CD4-positive, alpha-beta T cell treated with Interleukin-17A for 1 hour (primary cell): ENCODE measurements around the gene ACSS1.
A peak's percentile ranks its signal among the peaks of the same experiment; 100 is the strongest.

Source experiments
- DNase-seq: peaks from one replicate; pipeline ENCODE4 v3.0.0-alpha.2; 2020

Gene ACSS1

GRCh38 chr20:24992487-24993205 is 65.3 kb downstream of the ACSS1 start, which contains the start of gene APMAP:
TSS of gene APMAP (minus strand) at chr20:24992751. CDS start at chr20:24992688, 63 bp downstream.
- DNase-seq, result peak; percentile 96

DNA sequence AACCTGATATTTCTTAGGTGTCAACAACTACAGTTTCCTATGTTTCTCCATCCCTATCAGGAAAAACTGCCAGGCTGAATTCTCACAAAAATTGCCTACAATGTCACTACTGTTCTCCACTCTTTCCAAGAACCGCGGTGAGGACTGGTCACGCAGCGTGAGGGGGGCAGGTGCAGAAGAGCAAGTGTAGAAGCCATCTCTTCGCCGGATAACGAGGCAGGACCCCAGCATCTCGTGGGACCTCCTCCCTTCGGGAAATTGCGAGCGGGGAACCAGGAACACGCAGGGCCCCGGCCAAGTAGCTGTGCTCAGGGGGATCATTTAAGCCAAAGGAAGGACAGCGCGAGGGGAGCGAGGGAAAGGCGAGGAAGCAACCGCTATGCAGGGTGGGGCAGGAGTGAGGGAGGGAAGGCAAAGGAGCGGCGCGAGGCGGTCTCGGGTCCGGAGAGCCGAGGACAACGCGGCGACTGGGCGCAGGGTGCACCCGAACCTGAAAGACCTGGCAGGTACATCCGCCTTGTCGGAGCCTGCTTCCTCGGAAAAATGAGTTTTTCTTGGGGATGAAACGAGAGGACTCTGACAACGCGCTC is 65.9 kb downstream of the ACSS1 start:
- DNase-seq, result peak; percentile 18

DNA sequence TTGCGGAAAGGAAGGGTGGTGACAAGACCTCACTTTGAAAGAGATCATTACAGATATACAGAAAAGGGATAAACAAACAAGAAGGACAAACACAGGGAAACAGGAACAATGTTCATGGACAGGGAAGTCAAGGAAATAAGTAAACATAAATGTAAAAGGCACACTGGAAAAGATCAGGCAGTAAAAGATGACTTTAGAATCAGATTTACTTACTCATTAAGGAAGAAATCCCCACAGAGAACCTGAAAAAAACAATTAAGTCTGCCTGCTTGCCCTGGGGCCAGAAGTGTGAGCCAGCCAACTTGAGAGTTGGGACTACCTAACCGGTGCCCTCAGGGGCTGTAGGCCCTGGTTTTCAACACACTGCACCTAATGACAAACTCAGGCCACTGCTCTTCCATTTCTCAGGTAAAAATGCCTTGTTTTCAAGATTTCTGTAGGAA is 67.1 kb downstream of the ACSS1 start:
- DNase-seq, result peak; percentile 23

- DNase-seq, result no peak
Observed at GRCh38 chr20:24989162-24989561, 68.8 kb downstream of the ACSS1 start.

DNA sequence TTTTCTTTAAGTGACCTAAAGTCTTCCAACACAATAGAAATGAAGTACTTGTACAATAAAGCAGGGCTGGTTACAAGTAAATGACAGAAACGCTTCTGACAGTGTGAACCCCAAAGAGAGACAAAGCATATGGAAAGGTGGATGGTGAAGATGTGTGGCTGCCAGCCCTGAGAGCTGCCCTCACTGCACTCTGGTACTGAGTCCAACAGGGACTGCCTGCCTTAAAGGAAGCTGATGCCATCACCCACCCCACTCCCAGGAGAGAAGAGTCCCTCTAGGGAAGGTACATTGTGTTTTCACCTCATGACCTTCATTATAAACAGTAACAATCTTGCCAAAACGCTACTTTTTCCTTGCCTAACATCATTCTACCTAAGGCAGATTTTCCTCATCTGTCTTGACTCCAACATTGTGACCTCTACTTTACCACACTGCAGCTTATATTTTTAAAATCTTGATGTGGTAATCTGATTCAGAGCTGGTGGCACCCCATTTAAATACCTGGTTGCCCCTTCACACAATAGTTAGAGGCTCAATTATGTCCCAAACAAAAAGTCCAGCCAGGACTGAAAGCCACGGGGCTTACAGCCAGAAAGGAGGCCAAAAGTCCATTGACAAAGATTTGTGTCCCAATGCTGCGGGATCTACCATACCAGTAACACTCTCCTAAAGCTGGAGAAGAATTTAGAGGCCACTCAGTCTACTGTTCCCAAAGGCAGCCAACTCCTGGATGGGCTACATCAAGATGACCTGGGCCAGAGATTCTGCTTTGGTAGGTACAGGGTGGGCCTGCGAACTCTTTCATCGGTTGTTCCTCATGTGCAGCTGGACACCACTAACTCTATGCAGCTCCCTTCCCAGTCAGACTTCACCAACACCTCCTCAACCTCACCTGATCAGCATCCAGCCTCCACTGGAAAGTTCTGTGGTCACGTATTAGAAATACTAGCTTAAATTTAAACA is 69.8 kb downstream of the ACSS1 start:
- DNase-seq, result no peak

GRCh38 chr20:24987244-24987643 is 70.7 kb downstream of the ACSS1 start:
- no peak for DNase-seq

DNA sequence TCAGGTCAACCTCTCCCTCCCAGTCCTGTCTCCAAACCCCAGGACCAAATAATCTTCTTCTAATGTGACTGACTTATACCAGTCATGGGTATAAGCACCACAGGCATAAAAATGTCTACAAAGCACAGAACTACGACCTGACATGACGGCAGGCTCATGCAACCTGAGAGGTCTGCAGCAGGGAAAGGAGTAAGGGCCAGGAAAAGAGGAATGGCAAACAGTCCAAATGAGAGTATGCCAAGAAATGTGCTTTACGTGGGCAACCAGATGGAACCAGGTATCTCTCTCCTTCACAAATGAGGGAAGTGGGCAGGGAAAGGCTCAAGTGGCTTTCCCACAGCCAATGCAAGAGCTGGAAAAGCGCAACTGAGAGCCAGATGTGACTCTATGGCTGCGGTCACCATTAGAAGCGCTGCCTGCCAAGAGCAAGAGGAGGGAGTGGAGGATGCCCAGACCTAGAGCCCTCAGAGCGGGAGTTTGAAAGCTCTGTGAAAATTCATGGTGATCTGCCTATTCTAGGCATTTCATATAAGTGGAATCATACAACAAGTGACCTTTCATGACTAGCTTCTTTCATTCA is 71.4 kb downstream of the ACSS1 start:
- DNase-seq, result no peak

- no peak for DNase-seq
Observed at GRCh38 chr20:24985802-24986201, 72.1 kb downstream of the ACSS1 start.

DNA sequence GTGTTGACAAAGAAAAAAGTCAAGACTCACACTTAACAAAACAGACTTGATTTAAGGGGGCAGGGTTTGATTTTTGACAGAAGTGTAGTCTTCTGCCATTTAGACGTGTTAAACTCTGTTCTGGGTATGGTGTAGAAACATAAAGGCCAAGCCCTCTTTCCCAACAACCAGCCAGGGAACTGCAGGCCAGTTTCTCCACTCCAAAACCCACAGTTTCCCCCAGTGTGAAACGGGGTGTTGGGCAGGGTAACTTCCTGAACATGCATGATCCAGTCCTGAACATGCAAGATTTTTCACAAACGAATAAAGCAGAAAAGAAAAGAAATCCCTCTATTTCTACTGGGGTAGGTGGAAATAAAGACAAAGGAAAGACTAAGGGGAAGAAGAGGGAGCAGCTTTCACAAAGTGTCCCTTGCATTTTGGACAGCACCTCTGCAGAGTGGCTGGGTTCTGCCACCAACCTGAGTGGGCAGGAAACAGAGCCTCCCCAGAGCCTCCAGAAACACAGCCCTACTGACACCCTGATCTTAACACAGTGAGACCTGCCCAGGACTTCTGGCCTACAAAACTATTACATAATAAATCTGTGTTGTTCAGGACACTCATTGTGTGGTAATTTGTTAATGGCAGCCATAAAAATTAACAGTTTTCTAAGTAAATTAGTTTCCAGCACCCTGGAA is 72.8 kb downstream of the ACSS1 start:
- no peak for DNase-seq

DNA sequence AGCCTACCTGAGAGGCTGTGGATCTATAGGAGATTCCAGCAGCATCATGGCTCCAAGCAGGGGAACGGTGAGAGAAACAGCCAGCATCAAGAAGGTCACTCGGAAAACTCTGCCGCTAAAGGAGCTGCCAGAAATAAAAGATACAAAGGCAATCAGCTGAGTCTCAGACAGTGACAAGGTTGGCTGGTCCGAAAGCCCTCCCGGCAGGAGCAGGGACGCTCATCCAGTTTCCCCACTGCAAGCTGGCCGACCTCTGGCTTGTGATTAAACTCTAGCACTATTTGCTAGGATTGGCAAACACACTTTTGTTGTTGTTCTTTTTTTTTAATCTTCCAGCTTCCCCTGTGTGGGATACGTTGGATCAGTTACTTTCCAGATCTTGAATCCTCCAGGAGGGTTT is 74.0 kb downstream of the ACSS1 start:
- DNase-seq, result no peak

GRCh38 chr20:24981790-24982189 is 76.1 kb downstream of the ACSS1 start:
- no peak for DNase-seq

GRCh38 chr20:24981282-24981681 is 76.7 kb downstream of the ACSS1 start:
- DNase-seq, result no peak

DNA sequence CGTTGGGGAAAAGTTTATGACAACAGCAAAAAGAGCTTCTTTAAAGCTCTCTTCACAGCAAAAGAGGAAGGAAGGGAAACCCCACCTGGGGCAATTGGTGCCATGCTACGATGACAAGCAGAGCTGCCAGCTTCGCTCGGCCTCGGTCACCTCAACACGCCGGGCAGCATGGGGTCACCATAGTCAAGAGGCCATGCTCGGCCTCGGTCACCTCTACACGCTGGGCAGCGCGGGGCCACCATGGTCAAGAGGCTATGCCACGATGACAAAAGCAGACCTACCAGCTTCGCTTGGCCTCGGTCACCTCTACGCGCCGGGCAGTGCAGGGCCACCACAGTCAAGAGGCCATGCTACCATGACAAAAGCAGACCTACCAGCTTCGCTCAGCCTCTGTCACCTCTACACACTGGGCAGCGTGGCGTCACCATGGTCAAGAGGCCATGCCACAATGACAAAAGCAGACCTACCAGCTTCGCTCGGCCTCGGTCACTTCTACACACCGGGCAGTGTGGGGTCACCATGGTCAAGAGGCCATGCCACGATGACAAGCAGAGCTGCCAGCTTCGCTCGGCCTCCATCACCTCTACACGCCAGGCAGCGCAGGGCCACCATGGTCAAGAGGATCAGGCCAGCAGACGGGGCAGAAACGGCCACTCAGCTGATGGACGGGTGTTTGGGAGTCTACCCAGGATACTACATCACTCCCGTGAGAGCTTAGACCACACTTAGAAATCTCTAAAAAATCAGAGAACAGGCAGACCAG is 77.5 kb downstream of the ACSS1 start:
- no peak for DNase-seq

GRCh38 chr20:24979036-24979960 is 78.6 kb downstream of the ACSS1 start:
- no peak for DNase-seq

DNA sequence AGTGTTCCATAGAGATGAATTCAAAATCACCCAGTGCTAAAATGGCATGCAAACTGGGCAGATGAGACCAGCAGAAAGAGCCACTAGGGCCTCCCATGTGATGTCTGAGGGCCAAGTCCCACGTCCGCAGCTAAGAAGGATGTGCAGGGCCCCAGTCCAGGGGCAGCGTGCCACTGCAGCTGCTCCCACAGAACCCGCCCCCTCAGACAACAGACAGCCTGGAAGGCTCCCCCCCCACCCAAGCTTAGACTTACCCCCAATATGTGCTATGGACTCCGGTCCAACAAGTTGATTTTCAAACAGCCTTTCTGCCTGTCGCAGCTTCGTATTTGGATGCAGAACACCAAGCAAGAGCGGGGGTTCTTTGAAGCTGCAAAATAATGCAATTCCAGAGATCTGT is 79.4 kb downstream of the ACSS1 start:
- DNase-seq, result no peak

DNA sequence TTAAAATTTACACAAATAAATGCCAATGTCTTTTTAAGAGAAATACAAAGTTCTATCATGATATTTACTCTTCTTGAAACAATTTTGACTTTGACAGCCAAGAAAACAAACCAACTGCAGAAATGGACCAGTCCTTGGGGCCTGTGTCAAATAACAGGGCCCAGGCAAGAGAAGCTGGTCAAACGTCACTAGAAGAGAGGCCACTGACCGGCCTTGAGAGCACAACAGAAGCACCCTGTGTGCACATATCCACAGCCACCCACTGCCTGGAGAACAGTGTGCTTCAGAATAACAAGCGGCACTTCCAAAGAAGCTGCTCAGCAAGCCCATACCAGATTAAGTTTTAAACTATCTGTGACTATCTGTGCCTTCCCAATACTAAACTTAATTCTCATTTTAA is 80.1 kb downstream of the ACSS1 start:
- no peak for DNase-seq

DNA sequence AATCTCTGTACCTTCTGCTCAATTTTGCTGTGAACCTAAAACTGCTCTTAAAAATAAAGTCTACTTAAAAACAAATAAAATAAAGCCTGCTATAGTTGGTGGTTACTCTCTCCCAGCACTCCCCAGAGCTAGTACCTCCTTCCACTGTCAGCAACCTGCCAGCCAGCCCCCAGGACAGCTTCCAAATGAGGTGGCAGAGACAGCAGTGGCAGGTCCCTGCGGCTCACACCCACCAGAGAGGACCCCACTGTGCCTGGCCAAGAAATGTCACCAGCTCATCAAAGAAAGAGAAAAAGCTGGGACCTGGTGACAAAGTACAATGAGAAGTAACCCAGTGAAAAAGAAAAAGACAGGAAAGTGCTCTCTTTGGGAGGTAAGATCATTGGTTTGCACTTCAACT is 80.6 kb downstream of the ACSS1 start:
- DNase-seq, result no peak

GRCh38 chr20:24972341-24972740 is 85.6 kb downstream of the ACSS1 start:
- no peak for DNase-seq

DNA sequence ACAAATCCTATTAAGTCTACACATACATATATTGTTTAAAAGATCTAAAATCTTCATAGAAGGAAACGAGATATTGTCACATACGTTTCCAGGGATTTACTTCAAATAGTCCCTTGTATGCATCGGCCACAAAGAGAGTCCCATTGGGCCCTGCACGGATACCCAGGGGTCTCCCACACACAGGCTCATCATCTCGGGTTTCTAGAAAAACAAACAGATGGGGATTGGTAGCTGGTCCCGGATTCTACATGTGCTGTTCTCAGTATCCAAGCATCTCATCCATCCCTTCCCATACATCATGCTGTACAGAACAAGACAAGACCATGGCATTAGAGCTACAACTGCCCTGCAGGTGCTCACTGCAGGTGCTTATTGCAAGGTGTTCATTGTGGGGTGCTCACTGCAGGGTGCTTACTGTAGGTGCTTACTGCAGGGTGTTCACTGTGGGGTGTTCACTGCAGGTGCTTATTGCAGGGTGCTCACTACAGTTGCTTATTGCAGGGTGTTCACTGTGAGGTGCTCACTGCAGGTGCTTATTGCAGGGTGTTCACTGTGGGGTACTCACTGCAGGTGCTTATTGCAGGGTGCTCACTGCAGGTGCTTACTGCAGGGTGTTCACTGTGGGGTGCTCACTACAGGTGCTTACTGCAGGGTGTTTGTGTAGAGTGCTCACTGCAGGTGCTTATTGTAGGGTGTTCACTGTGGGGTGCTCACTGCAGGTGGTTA is 86.4 kb downstream of the ACSS1 start:
- DNase-seq, result no peak

DNA sequence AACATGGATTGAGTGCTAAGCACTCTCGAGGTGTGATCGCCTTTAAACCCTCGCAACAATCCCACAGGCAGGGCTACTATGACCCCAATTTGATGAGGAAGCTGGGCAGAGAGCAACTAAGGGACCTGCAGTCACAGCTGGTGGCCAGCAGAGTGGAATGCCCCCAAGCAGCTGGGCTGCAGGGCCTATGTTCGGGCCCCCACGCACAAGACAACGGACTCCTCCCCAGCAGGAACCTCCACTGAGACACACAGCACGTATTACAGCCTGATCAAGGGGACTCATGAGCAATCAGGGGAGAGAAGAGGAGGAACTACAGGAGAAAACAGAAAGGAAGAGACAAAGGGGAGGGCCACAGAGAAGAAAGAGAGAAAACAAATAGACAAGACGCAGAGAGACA is 87.2 kb downstream of the ACSS1 start:
- DNase-seq, result no peak
